Fibroblast of lung (primary cell): ENCODE measurements around the gene RAB11FIP3.
"Not testable (repeated sequence)": the region's sequence is repeated elsewhere in the genome, so short reads cannot be mapped to it uniquely, and the experiment has no call there.

Experiments used
- EZH2 ChIP-seq: IDR thresholded peaks from 2 replicates; pipeline ENCODE4 v1.5.1; 2012; ENCODE audit warnings: low read length, control low read depth, mild to moderate bottlenecking; ENCODE audit errors: missing control alignments
- TF ChIP-seq, protein P1 (sequence below), 2 donors: IDR thresholded peaks in 1 of 2; conservative IDR thresholded peaks in 1 of 2; 1 replicate in 1 of 2; 2 replicates in 1 of 2; pipeline ENCODE4 v1.5.1; 2011 to 2012; ENCODE audit warnings: low read length in 2 of 2, control low read depth in 1 of 2, inconsistent platforms in 1 of 2, low read depth in 1 of 2, mild to moderate bottlenecking in 1 of 2

- TF ChIP-seq, protein P1, sequence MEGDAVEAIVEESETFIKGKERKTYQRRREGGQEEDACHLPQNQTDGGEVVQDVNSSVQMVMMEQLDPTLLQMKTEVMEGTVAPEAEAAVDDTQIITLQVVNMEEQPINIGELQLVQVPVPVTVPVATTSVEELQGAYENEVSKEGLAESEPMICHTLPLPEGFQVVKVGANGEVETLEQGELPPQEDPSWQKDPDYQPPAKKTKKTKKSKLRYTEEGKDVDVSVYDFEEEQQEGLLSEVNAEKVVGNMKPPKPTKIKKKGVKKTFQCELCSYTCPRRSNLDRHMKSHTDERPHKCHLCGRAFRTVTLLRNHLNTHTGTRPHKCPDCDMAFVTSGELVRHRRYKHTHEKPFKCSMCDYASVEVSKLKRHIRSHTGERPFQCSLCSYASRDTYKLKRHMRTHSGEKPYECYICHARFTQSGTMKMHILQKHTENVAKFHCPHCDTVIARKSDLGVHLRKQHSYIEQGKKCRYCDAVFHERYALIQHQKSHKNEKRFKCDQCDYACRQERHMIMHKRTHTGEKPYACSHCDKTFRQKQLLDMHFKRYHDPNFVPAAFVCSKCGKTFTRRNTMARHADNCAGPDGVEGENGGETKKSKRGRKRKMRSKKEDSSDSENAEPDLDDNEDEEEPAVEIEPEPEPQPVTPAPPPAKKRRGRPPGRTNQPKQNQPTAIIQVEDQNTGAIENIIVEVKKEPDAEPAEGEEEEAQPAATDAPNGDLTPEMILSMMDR (conservative IDR thresholded peaks at IDR 0.05 in 1 of 2, IDR thresholded peaks at IDR 0.05 in 1 of 2; ENCODE audit: low read depth in 1 of 2, low read length in 2 of 2), result not testable (repeated sequence)
- not testable (repeated sequence) for TF ChIP-seq EZH2
Measured at GRCh38 chr16:467249-467871, 41.9 kb downstream of the RAB11FIP3 start.
